SK-N-SH treated with all-trans-retinoic acid at 6 μM for 48 hours (cell line): ENCODE data around the gene SPON1.

Experiments
- PPARA ChIP-seq: fragments of 250-450 bp; sonication (Bioruptor Pico); IDR thresholded peaks from 2 replicates; pipeline ENCODE4 v1.5.0; 2020; ENCODE audit warnings: mild to moderate bottlenecking, borderline replicate concordance
- RARB ChIP-seq: fragments of 250-450 bp; sonication (Bioruptor Pico); IDR thresholded peaks from 2 replicates; pipeline ENCODE4 v1.8.0; 2021; ENCODE audit warnings: mild to moderate bottlenecking, moderate library complexity
- TCF4 ChIP-seq: fragments of 250-450 bp; sonication (Bioruptor Pico); IDR thresholded peaks from 2 replicates; pipeline ENCODE4 v1.8.0; 2021; ENCODE audit warnings: mild to moderate bottlenecking, moderate library complexity, borderline replicate concordance
- ZFP3 ChIP-seq: fragments of 250-450 bp; sonication (Bioruptor Pico); IDR thresholded peaks from 2 replicates; pipeline ENCODE4 v1.5.0; 2020; ENCODE audit warnings: mild to moderate bottlenecking, moderate library complexity
- ZFP30 ChIP-seq: fragments of 450-650 bp; formaldehyde crosslinking; IDR thresholded peaks from 2 replicates; pipeline ENCODE4 v1.5.0; 2022; ENCODE audit warnings: mild to moderate bottlenecking, moderate library complexity
- ZNF565 ChIP-seq: fragments of 450-650 bp; formaldehyde crosslinking; conservative IDR thresholded peaks from 2 replicates; pipeline ENCODE4 v1.5.0; 2020; ENCODE audit warnings: low read depth, mild to moderate bottlenecking, moderate library complexity
- ZNF70 ChIP-seq: fragments of 450-650 bp; formaldehyde crosslinking; IDR thresholded peaks from 2 replicates; pipeline ENCODE4 v1.5.0; 2020; ENCODE audit warnings: mild to moderate bottlenecking, moderate library complexity
- TF ChIP-seq, protein P1 (sequence below): fragments of 250-450 bp; sonication (Bioruptor Pico); IDR thresholded peaks from 2 replicates; pipeline ENCODE4 v1.8.0; 2020; ENCODE audit warnings: mild to moderate bottlenecking, moderate library complexity, borderline replicate concordance
- TF ChIP-seq, protein P2 (sequence below): fragments of 250-450 bp; sonication (Bioruptor Pico); IDR thresholded peaks from 2 replicates; pipeline ENCODE4 v1.5.0; 2020; ENCODE audit warnings: mild to moderate bottlenecking, moderate library complexity

DNA sequence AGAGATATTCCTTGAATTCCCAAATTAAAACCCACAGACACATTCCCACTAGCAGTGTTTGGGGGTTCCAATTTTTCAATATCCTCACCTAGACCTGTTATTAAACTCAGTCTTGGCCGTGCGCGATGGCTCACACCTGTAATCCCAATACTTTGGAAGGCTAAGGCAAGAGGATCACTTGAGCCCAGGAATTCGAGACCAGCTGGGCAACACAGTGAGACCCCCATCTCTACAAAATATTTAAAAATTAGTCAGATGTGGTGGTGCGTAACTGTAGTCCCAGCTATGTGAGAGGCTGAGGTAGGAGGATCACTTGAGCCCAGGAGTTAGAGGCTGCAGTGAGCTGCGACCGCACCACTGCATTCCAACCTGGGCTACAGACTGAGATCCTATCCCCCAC lies 343.1 kb downstream of the SPON1 start:
- no peak for TF ChIP-seq ZNF70 (CRISPR knock-in tag)
- TF ChIP-seq ZFP30 (CRISPR knock-in tag): no peak
- no peak for TF ChIP-seq PPARA
- TF ChIP-seq, protein P1, sequence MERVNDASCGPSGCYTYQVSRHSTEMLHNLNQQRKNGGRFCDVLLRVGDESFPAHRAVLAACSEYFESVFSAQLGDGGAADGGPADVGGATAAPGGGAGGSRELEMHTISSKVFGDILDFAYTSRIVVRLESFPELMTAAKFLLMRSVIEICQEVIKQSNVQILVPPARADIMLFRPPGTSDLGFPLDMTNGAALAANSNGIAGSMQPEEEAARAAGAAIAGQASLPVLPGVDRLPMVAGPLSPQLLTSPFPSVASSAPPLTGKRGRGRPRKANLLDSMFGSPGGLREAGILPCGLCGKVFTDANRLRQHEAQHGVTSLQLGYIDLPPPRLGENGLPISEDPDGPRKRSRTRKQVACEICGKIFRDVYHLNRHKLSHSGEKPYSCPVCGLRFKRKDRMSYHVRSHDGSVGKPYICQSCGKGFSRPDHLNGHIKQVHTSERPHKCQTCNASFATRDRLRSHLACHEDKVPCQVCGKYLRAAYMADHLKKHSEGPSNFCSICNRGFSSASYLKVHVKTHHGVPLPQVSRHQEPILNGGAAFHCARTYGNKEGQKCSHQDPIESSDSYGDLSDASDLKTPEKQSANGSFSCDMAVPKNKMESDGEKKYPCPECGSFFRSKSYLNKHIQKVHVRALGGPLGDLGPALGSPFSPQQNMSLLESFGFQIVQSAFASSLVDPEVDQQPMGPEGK (CRISPR knock-in tag): no peak
- TF ChIP-seq ZNF565 (CRISPR knock-in tag): no peak
- TF ChIP-seq ZFP3 (CRISPR knock-in tag): no peak
- TF ChIP-seq, protein P2, sequence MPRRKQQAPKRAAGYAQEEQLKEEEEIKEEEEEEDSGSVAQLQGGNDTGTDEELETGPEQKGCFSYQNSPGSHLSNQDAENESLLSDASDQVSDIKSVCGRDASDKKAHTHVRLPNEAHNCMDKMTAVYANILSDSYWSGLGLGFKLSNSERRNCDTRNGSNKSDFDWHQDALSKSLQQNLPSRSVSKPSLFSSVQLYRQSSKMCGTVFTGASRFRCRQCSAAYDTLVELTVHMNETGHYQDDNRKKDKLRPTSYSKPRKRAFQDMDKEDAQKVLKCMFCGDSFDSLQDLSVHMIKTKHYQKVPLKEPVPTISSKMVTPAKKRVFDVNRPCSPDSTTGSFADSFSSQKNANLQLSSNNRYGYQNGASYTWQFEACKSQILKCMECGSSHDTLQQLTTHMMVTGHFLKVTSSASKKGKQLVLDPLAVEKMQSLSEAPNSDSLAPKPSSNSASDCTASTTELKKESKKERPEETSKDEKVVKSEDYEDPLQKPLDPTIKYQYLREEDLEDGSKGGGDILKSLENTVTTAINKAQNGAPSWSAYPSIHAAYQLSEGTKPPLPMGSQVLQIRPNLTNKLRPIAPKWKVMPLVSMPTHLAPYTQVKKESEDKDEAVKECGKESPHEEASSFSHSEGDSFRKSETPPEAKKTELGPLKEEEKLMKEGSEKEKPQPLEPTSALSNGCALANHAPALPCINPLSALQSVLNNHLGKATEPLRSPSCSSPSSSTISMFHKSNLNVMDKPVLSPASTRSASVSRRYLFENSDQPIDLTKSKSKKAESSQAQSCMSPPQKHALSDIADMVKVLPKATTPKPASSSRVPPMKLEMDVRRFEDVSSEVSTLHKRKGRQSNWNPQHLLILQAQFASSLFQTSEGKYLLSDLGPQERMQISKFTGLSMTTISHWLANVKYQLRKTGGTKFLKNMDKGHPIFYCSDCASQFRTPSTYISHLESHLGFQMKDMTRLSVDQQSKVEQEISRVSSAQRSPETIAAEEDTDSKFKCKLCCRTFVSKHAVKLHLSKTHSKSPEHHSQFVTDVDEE: no peak
- no peak for TF ChIP-seq RARB
- TF ChIP-seq TCF4 (CRISPR knock-in tag): no peak
